AG09309 (cell line): ENCODE measurements around the gene CD69.

ENCODE experiments used
- DNase-seq: peaks from one replicate; pipeline ENCODE4 v3.0.0-alpha.2; 2010; ENCODE audit warnings: low read depth
- H3K4me3 ChIP-seq: 2 replicates; pipeline ENCODE4 v1.5.1; 2011; ENCODE audit warnings: mild to moderate bottlenecking, low read depth, low read length, moderate library complexity; ENCODE audit not compliant: control insufficient read depth
- TF ChIP-seq, protein P1 (sequence below): IDR thresholded peaks from 2 replicates; pipeline ENCODE4 v1.5.1; 2011; ENCODE audit warnings: mild to moderate bottlenecking, low read depth, low read length, inconsistent platforms; ENCODE audit not compliant: insufficient read depth, control insufficient read depth; ENCODE audit errors: missing control alignments

CD69 gene

DNA sequence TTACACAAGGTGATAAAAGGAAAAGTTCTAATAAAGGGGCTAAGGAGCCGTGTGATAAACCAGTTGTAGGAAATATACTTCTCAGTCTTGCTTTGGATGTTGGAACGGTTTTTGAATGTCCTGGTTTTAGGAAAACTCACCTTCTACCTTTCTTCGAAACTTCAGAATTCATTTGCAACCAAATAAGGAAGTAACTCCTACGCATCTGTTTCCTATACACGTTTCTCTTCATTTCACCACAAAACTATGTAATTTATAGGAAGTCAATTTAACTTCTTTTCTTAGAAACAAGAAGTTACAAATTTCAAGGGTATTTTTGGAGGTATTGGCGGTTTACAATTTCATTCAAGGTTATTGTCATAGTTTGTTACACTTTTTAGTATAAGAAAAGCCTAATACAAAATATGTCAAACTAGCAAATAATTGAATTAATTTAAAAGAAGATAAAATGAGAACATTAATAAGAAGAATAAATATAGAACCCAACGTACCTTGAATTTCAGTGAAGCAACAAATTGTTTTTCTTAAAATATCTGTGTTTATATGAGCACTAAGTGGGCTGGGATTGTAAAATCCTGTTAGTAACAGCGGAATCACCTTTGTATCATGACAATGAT lies 33.2 kb upstream of the CD69 start:
- TF ChIP-seq, protein P1, sequence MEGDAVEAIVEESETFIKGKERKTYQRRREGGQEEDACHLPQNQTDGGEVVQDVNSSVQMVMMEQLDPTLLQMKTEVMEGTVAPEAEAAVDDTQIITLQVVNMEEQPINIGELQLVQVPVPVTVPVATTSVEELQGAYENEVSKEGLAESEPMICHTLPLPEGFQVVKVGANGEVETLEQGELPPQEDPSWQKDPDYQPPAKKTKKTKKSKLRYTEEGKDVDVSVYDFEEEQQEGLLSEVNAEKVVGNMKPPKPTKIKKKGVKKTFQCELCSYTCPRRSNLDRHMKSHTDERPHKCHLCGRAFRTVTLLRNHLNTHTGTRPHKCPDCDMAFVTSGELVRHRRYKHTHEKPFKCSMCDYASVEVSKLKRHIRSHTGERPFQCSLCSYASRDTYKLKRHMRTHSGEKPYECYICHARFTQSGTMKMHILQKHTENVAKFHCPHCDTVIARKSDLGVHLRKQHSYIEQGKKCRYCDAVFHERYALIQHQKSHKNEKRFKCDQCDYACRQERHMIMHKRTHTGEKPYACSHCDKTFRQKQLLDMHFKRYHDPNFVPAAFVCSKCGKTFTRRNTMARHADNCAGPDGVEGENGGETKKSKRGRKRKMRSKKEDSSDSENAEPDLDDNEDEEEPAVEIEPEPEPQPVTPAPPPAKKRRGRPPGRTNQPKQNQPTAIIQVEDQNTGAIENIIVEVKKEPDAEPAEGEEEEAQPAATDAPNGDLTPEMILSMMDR, result no peak

DNA sequence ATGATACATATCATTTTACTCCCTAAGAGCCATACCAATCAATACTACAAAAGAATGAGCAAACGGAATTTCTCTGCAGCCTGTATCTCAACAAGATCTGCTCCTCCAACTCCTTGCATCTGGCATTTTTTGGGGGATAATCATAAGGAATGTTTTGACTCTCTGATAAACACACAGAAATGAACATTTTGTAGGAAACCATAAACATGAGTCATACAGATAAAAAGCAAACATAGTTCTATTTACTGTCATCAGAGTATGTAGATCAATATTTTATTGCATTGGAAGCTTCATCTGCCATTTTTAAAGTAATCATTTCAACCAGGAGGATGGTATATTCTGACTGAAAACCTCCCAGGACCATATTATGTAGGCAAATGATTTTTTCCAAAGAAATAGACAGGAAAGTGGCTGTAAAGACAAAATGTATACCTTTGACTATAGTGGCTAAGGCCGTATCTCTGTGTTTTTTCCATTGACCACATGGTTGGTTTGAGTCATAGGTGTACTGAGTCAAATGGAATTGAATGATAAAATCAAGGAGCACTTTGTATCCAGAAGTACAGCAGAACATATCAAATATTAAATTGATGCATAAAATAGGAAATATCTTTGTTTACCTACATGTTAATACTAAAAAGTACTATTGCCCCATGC lies 32.4 kb upstream of the CD69 start:
- no peak overlapping the region for H3K4me3 ChIP-seq
- TF ChIP-seq, protein P1, result no peak
- DNase-seq, result no peak

More for the DNA sequence above, 33.2 kb upstream of the CD69 start:
- H3K4me3 ChIP-seq, result no peak overlapping the region
- DNase-seq, result no peak

DNA sequence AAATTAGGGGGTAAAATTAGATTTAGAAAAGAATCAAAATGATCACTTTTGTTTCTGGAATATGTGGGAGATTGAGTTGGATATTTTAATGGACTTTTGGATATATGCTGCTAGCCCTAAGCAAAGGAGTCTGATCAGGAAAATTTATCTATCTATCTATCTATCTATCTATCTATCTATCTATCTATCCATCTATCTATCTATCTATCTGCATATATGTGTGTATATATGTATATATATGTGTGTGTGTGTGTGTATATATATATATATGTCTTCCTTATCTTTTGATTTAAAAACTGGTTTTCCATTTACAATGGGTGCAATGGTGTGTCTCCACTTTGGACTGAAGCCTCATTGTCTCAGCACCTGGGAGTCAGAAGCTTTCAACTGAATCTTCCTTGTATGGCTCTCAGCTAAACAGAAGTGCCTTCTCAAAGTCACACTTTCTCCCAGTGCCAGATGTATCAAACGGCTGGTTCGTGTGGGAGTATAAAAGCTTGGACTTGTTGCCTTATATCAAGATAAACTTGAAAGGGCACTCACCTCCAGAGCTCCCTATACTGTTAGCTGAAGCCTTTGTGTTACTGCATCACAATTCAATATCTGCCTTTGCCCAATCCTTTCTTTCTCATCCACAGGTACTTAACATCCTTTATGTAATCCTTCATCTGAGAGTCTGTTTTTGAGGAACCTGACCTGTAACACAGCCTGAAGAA lies 31.6 kb upstream of the CD69 start:
- no peak for DNase-seq
- H3K4me3 ChIP-seq, result no peak overlapping the region
- TF ChIP-seq, protein P1, result no peak

DNA sequence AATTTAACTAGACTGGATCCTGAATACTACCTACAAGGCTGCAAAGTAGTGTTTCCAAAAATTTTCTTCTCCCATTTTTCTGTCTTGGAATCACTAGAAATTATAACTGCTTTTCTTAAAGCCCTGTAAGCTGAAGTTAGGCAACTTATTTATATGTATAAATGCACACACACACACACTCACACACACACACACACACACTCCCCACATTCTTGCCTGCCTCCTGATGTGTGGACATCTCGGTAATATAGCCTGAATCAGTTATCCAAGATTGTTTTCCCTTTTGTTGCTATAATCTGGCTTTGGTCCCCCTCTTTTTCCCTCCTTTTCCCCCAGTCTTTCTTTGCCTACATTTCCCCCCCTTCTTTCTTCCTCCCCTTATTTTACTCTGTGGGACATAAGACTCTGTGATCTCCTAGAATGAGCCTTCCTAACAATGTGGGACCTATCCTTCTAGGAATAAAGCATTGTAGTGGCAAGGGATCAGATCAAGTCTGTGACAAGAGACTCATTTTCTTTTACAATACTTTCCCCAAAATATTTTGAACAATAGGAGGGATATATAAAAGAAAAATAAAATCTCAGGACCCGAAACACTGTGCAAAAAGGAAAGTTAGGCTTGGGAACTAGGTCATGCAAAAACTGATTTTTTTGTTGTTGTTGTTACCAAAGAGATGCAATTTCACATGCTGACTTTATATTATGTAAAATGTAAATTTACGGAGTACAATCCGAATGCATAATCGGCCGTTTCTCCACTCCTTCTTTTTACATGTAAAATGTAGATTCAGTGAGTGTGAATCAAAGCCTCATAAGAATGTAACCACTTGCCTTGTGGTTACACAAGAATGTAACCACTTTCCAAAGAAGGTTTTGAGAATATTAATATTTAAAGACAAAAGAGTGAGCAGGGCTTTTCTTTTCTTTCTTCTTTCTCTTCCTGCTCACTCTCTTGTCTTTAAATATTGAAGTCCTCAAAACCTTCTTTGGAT lies 26.3 kb upstream of the CD69 start:
- DNase-seq, result peak; percentile 21
- TF ChIP-seq, protein P1, result no peak
- no peak overlapping the region for H3K4me3 ChIP-seq

DNA sequence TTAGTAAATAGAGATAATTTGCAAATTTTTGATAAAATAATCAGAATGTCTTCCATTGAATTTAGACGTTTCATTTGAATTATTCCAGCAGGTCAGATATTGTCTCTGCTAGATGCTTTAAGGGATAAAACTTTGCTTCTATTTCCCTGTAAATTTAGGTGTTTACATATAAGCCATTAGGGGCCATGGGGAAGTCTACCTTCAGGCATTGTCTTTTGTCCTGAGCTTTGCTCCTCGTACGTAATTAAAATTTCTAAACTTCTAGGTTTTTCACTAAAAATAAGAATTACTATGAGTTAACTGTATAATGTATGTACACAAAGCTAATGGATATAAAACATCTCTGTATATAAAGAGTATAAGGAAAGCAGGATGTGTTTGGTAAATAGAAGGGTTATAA lies 24.1 kb upstream of the CD69 start:
- TF ChIP-seq, protein P1, result no peak
- DNase-seq, result no peak
- no peak overlapping the region for H3K4me3 ChIP-seq

DNA sequence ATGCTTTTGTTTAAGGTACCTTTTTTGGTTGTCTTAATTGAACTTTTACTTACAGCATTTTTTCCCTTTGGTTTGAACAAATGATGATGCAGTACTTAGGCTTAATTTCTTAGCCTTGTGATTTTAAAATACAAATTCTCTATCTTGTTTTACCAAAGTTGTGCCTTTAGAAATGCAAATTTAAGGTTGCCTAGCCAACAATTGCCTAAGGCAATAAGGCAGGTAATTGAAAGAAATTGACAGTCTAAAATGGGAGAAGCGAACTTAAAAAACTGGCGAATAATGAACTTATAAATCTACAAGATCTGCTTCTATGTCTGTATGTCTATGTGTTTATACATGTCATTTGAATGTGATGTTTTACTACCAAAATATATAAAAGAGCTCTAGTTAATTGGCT lies 23.6 kb upstream of the CD69 start:
- TF ChIP-seq, protein P1, result no peak
- H3K4me3 ChIP-seq, result no peak overlapping the region
- DNase-seq, result no peak
